HL-60 (cell line): ENCODE measurements around the gene STMN1.

Experiments used
- DNase-seq, 2 experiments: peaks; one replicate each; pipeline ENCODE4 v3.0.0-alpha.2; 2010 to 2020; ENCODE audit warnings: low read depth in 1 of 2, low spot score in 1 of 2
- H3K27ac ChIP-seq: fragments of 250-450 bp; sonication (Bioruptor Pico); replicated peaks from 2 replicates; pipeline ENCODE4 v1.5.1; 2020; ENCODE audit warnings: mild to moderate bottlenecking, moderate library complexity
- H3K27me3 ChIP-seq: fragments of 250-450 bp; sonication (Bioruptor Pico); 2 replicates; pipeline ENCODE4 v1.5.1; 2021; ENCODE audit warnings: mild to moderate bottlenecking, moderate library complexity; ENCODE audit not compliant: insufficient read depth, poor library complexity, severe bottlenecking
- H3K4me3 ChIP-seq: replicated peaks from 2 replicates; pipeline ENCODE4 v1.5.1; 2011; ENCODE audit warnings: mild to moderate bottlenecking, control low read depth, low read length; ENCODE audit not compliant: insufficient read depth
- GABPA ChIP-seq: IDR thresholded peaks from 2 replicates; pipeline ENCODE4 v1.6.1; 2012; ENCODE audit warnings: low read depth
- POLR2AphosphoS5 ChIP-seq: IDR thresholded peaks from 2 replicates; pipeline ENCODE4 v1.6.1; 2012; ENCODE audit warnings: low read depth
- SPI1 ChIP-seq: IDR thresholded peaks from 2 replicates; pipeline ENCODE4 v1.6.1; 2012; ENCODE audit warnings: low read depth, mild to moderate bottlenecking, borderline replicate concordance
- TF ChIP-seq, protein P1 (sequence below): IDR thresholded peaks from 2 replicates; pipeline ENCODE4 v1.6.1; 2012; ENCODE audit warnings: low read depth; ENCODE audit not compliant: insufficient replicate concordance
- TF ChIP-seq, protein P2 (sequence below): IDR thresholded peaks from one replicate; pipeline ENCODE4 v1.5.1; 2011; ENCODE audit warnings: low read length, control low read depth, inconsistent platforms; ENCODE audit not compliant: insufficient read depth

Gene STMN1

DNA sequence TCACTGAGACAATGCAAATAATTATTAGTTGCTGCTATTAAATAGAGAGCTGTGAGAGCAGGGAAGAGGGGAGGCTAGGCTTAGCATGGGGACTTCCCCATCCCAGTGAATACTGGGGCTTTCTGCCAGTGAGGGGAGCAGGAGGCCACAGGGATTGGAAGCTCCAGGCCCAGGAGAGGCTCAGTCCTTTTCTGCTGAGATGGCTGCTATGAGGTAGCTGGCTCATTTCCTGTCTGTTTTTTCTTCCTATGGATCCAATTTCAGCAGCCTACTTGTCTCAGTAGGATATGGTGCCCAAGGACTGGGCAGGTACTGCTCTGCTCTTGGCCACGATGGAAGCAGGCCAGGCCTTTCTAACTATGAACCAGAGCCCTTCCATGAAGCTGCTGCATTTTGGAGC is 10.0 kb downstream of the STMN1 start:
- no peak for TF ChIP-seq GABPA
- Histone ChIP-seq H3K4me3 (no peak overlapping the region), H3K27ac (no peak overlapping the region), H3K27me3 (no peaks in the 10 kb centered on the region)
- no peak for DNase-seq

- Histone ChIP-seq H3K27ac (no peak overlapping the region), H3K27me3 (no peaks in the 10 kb centered on the region), H3K4me3 (no peak overlapping the region)
- DNase-seq, result peak; percentile 75 to 90
- TF ChIP-seq, protein P1, sequence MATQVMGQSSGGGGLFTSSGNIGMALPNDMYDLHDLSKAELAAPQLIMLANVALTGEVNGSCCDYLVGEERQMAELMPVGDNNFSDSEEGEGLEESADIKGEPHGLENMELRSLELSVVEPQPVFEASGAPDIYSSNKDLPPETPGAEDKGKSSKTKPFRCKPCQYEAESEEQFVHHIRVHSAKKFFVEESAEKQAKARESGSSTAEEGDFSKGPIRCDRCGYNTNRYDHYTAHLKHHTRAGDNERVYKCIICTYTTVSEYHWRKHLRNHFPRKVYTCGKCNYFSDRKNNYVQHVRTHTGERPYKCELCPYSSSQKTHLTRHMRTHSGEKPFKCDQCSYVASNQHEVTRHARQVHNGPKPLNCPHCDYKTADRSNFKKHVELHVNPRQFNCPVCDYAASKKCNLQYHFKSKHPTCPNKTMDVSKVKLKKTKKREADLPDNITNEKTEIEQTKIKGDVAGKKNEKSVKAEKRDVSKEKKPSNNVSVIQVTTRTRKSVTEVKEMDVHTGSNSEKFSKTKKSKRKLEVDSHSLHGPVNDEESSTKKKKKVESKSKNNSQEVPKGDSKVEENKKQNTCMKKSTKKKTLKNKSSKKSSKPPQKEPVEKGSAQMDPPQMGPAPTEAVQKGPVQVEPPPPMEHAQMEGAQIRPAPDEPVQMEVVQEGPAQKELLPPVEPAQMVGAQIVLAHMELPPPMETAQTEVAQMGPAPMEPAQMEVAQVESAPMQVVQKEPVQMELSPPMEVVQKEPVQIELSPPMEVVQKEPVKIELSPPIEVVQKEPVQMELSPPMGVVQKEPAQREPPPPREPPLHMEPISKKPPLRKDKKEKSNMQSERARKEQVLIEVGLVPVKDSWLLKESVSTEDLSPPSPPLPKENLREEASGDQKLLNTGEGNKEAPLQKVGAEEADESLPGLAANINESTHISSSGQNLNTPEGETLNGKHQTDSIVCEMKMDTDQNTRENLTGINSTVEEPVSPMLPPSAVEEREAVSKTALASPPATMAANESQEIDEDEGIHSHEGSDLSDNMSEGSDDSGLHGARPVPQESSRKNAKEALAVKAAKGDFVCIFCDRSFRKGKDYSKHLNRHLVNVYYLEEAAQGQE, result no peak
- TF ChIP-seq POLR2AphosphoS5, result peak; percentile 48
- TF ChIP-seq, protein P2, sequence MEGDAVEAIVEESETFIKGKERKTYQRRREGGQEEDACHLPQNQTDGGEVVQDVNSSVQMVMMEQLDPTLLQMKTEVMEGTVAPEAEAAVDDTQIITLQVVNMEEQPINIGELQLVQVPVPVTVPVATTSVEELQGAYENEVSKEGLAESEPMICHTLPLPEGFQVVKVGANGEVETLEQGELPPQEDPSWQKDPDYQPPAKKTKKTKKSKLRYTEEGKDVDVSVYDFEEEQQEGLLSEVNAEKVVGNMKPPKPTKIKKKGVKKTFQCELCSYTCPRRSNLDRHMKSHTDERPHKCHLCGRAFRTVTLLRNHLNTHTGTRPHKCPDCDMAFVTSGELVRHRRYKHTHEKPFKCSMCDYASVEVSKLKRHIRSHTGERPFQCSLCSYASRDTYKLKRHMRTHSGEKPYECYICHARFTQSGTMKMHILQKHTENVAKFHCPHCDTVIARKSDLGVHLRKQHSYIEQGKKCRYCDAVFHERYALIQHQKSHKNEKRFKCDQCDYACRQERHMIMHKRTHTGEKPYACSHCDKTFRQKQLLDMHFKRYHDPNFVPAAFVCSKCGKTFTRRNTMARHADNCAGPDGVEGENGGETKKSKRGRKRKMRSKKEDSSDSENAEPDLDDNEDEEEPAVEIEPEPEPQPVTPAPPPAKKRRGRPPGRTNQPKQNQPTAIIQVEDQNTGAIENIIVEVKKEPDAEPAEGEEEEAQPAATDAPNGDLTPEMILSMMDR, result peak; percentile 96
- TF ChIP-seq SPI1, result peak; percentile 63; the same call in 1 of the 2 replicates
- TF ChIP-seq GABPA, result no peak
Measured at GRCh38 chr1:25895365-25895990, 10.7 kb downstream of the STMN1 start.

DNA sequence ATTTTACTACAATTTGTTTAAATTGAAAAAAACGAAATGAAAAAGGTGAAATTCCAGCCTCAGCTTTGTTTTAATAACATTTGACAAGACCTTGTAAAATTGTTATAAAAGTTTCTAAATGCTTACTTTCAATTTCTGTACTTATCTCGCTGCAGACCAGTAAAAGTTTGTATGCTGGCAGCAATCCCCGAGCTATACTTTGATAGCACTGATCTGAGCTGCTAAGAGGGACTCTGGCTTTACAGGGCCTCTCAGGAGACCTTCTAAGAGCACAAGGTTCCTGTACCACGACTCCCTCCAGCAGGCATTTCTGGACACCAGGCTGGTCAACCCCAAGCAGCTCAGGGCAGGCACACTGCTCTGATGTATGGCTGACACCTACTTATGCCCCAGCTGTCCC is 13.1 kb downstream of the STMN1 start:
- Histone ChIP-seq H3K27ac (0 out of 2 replicates have a peak overlapping the region, but pooled peaks have one; percentile 11), H3K4me3 (no peak overlapping the region), H3K27me3 (no peaks in the 10 kb centered on the region)
- TF ChIP-seq, protein P1, result no peak
- TF ChIP-seq GABPA (no peak), SPI1 (no peak)
- DNase-seq, result no peak

DNA sequence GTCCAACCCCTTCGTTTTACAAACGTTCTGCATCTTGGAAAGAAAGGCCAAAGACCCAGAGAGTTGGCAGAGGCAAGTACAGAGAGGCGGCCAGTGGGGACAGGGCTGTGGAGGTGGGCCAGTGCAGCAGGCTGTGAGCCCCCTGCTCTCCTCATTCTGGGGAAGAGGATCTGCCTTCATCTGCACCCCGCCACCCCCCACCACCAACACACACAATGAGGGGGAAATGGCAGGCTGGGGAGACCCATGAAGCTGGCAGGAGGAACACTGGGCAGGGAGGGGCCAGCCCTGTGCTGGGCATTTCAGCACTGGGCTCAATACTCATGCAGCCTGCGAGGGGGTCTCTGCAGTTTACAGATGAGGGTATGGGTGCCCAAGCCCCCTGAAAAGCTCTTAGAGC is 14.6 kb downstream of the STMN1 start:
- no peak overlapping the region for H3K27ac ChIP-seq
- no peaks in the 10 kb centered on the region for H3K27me3 ChIP-seq
- no peak for TF ChIP-seq SPI1
- TF ChIP-seq, protein P1, result no peak
- TF ChIP-seq POLR2AphosphoS5, result no peak
- TF ChIP-seq, protein P2, result no peak
- TF ChIP-seq GABPA, result no peak
- DNase-seq, result no peak
- no peak overlapping the region for H3K4me3 ChIP-seq
